ENCODE data around the gene FBRSL1.
"Not testable (repeated sequence)": the region's sequence is repeated elsewhere in the genome, so short reads cannot be mapped to it uniquely, and the experiment has no call there.

FBRSL1 gene

GRCh38 chr12:132453361-132454192 lies 36.4 kb upstream of the FBRSL1 start:
- DNase-seq (ENCODE audit: low spot score): no peak

DNA sequence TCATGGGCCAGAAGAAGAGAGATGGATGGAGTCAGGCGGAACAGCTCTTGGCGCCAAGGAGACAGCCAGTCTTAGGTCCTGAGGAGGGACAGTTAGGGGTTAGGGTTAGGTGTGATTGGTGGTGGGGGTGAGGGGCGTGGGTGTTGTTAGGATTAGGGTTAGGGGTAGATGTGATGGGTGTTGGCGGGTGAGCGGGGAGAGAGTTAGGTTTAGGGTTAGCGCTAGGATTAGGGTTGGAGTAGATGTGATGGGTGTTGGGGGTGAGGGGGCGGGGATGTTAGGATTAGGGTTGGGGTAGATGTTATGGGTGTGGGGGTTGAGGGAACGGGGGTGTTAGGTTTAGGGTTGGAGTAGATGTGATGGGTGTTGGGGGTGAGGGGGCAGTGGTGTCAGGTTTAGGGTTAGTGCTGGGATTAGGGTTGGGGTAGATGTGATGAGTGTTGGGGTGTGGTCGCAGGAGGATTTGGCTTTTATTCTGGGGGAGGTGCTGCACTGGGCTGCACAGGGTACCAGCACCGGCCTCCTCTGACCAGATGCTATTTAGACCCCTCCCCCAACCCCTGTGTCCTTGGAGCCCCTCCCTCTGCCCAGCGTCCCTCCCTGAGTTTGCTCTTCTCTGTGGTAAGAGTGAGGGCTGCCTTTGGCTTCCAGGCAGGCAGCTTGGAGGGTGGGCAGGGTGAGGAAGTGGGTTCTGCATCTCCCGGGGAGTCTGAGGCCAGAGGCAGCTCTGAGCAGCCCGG lies 35.6 kb upstream of the FBRSL1 start:
- no peak for DNase-seq (ENCODE audit: low spot score)

DNA sequence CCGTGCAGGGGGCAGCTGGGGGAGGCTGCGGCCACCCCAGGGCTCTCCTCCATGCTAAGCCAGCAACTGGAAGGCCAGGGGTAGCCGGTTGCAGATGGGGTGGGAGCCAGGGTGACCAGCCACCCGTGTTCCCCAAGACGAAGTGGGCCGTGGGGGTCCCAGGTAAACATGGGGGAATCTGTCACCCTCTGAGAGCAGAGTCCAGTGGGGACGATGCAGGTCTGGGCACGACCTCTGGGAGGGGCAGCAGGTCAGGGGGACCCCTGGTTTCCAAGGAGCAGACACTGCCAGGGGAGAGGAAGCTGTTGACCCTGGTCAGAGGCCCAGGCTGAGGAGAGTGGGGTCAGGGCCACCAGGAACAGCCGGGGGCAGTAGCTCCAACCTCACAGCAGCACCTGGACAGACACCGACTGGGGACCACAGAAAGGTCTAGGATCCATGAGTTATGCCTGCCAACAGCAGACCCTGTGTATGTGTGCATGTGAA lies 35.0 kb upstream of the FBRSL1 start:
- no peak for DNase-seq (ENCODE audit: low spot score)

- DNase-seq (ENCODE audit: low spot score): no peak
Measured at GRCh38 chr12:132455565-132455964, 34.4 kb upstream of the FBRSL1 start.

DNA sequence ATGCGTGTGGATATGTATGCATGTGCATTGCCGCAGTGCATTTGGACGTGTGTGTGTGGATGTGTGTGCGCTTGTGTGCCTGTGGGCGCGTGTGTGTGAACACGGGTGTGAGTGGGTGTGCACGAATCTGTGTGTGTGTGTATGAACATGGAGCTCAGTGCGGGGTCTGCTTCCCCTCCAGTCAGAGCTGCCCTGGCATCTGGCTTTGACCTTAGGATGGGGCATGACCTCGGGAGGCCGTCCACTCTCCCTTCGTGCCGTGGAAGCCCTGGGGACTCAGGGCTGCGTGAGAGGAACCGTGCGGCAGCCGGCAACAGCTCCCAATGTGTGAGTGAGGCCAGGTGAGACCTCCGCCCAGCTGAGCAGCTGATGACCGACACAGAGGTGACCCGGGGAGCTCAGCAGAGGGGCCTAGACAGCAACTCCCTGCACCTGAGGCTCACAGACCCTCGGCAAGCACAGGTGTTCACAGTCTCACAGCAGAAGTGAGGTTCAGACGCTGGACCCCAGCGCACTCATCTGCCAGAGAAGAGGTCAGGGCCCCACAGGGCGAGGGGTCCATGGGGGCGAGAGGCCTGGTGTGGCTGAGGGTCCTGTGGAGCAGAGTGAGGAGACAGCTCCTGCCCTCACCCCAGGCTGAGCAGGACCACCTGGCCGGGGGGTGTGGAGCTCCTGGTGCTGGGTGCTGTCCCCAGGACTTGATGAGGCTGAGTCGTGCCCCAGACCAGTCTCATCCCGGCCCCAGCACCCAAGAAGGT lies 33.6 kb upstream of the FBRSL1 start:
- no peak for DNase-seq (ENCODE audit: low spot score)

- DNase-seq (ENCODE audit: low spot score): no peak
Measured at GRCh38 chr12:132456944-132457495, 32.9 kb upstream of the FBRSL1 start.

DNA sequence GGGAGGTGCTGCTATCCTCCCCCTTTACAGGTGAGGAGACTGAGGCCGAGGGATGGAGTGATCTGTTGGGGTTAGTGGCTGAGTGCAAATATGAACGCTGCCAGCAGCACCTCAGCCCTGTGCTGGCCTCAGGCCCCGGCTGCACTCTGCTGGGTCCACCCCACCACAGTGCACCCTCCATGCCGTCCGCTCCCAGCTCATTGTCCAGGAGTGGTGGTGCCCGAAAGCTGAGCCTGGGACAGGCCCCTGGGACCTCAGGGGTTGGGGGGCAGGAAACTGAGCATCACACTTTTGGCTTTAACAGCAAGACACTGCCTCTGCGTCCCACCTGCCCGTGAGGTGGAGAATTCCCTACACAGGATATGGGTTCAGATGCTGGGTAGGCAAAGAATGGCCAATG lies 31.5 kb upstream of the FBRSL1 start:
- DNase-seq (ENCODE audit: low spot score): no peak

GRCh38 chr12:132458846-132459641 lies 30.9 kb upstream of the FBRSL1 start:
- DNase-seq (ENCODE audit: low spot score): no peak

DNA sequence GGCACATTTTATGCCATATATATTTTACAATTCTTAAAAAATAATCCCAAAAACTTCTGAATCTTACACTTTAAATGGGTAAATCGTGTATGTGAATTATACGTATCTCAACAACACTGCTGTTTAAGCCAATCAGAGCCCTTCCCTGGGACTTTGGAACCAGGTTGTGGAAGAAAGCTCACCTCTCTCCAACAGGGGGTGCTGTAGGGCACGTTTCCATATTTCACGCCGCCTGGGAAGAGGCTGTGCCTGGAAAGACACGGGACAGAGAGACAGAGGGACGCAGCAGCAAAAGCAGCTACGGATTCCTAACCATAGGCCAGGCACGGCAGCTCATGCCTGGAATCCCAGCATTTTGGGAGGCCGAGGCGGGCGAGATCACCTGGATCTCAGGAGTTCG lies 29.4 kb upstream of the FBRSL1 start:
- DNase-seq (ENCODE audit: low spot score): peak; percentile 23

DNA sequence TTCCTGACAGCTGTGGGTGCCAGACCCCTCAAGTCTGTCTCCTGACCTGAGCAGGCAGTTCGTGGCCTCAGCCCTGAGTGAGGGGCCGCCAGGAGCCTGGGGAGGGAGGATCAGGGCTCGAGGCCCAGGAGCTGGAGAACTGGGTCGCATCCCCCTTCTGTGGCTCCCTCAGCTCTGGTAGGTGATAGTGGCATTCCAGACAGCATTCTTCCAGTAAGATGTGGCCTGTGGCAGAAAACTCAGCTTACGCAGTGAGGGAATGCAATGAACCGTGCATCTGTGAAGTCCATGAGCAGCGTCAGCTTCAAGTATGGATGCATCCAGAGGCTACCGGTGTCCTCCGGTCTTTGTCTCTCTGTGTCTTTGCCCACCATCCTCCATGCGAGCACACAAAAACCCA lies 28.4 kb upstream of the FBRSL1 start:
- DNase-seq (ENCODE audit: low spot score): no peak

DNA sequence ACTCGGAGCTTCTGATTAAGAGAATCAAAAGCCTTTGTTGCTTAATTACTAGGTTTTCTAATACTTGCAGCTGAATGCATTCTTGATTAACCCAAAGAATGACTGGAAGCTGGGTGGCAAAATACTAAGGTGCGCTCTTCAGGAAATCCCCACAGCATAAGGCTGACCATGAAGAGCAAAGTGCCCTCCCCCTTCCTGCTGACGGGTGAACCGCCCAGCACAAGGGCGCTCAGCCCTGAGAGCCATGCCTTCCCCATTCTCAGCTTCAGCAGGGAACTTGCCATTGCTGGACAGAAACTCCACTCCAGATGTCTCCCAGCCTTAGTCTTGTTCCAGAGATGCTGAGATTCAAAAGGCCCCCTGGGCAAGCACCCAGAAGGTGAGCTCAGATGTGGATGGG lies 27.2 kb upstream of the FBRSL1 start:
- DNase-seq (ENCODE audit: low spot score): no peak

DNA sequence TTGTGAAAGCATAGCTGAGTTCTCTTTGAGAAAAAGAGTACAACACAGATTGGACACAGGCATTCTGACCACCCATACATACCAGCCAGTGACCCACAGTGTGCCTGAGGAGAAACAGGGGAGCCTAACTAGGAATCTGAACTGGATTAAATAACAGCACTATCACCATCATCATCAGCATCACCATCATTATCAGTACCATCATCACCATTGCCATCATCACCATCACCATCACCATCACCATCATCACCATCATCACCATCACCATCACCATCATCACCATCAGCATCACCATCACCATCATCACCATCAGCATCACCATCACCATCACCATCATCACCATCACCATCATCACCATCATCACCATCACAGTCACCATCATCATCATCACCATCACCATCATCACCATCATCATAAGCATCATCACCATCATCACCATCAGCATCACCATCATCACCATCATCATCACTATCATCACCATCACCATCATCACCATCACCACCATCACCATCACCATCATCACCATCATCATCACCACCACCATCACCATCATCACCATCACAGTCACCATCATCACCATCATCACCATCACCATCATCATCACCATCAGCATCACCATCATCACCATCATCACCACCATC lies 26.5 kb upstream of the FBRSL1 start:
- not testable (repeated sequence) for DNase-seq (ENCODE audit: low spot score)

DNA sequence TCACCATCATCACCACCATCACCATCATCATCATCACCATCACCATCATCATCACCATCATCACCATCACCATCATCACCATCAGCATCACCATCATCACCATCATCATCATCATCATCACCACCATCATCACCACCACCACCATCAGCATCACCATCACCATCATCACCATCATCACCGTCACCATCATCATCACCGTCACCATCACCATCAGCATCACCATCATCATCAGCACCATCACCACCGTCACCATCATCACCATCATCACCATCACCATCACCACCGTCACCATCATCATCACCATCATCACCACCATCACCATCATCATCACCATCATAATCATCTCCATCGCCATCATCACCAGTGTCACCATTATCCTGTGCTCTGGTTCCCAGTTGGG lies 25.6 kb upstream of the FBRSL1 start:
- not testable (repeated sequence) for DNase-seq (ENCODE audit: low spot score)

DNA sequence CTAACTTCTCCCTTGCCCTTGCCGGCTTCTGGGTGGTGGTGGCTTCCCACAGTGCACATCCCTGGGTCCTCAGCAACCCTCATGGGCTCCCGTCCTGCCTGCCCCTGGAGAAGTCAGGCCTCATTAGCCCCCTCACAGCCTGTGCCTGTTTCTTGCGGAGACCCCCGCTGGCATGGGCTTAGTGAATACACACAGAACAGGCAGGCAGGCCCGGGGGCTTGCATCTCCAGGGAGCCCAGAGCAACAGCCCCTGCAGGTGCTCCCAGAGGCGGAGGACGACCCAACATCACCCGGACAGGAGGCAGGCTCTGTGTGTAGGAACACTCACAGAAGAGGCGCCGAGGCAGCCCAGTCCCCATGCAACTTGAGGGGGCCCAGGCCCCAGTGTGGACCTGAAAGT lies 25.1 kb upstream of the FBRSL1 start:
- no peak for DNase-seq (ENCODE audit: low spot score)

- DNase-seq (ENCODE audit: low spot score): no peak
Measured at GRCh38 chr12:132465269-132466190, 24.4 kb upstream of the FBRSL1 start.

DNA sequence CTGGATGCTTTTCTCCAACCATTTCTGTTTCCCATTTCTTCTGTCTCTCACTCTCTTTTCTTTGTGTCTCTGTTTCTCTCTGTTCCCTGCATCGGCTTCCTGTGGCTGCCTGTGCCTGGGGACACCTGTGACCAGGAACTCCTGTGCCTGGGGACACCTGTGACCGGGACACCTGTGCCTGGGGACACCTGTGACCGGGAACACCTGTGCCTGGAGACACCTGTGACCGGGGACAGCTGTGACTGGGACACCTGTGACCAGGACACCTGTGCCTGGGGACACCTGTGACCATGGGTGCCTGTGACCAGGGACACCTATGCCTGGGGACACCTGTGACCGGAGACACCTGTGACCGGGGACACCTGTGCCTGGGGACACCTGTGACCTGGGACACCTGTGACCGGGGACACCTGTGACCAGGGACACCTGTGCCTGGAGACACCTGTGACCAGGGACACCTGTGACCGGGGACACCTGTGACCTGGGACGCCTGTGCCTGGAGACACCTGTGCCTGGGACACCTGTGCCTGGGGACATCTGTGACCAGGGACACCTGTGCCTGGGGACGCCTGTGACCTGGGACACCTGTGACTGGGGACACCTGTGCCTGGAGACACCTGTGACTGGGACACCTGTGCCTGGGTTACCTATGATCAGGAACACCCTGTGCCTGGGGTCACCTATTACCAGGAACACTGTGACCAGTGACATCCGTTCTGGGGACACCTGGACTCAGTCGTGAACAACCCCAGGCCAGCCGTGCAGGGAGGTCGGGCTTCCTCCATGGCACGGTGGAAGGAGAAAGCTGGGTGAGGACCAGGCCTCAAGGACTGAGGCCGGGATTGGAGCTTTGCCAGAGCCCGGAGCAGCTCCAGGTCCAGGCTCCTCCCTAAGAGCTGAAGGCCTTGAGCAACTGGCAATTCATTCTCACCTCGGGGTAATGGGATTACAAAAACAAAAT lies 23.4 kb upstream of the FBRSL1 start:
- no peak for DNase-seq (ENCODE audit: low spot score)

DNA sequence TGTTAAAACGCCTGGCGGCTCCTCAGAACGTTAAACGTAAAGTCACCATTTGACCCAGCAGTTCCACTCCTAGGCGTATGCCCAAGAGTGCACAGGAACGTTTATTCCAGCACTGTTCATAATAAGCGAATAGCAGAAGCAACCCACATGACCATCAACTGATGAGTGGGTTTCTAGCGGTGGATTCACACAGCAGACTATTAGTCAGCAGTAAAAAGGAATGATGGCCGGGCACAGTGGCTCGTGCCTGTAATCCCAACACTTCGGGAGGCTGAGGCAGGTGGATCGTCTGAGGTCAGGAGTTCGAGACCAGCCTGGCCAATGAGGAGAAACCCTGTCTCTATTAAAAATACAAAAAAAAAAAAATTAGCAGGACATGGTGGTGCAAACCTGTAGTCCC lies 22.4 kb upstream of the FBRSL1 start:
- DNase-seq (ENCODE audit: low spot score): no peak

DNA sequence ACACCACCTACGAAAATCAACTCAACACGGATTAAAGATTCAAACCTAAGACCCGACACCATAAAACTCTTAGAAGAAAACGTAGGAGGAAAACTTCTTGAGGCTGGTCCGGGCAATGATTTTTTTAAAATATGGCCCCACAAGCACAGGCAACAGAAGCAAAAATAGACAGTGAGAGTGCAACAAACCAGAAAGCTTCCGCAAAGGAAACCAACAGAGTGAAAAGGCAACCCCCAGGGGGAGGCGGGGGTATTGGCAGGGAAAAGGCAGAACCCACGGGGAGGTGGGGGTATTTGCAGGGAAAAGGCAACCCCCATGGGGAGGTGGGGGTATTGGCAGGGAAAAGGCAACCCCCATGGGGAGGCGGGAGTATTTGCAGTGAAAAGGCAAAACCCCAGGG lies 20.5 kb upstream of the FBRSL1 start:
- no peak for DNase-seq (ENCODE audit: low spot score)

GRCh38 chr12:132470397-132470796 lies 19.6 kb upstream of the FBRSL1 start:
- DNase-seq (ENCODE audit: low spot score): no peak

Measured in hematopoietic multipotent progenitor cell treated with erythropoietin and hydrocortisone succinate and interleukin-3 and kit ligand, for 15 days (in vitro differentiated cells).